Measurements from ENCODE around the gene TSHZ3. TPM values are rescaled to one million over a fixed set of nuclear protein-coding genes. Genes with fewer than 3 reads are reported as not detected.

Gene TSHZ3
- total RNA-seq, 4 donors from 2014 or later: 1.6 to 4.0 (median 3.5) TPM

GRCh38 chr19:31257025-31257424, 92.2 kb downstream of the TSHZ3 start:
- 91 to 98% methylated on average over 9 of the region's 9 CpGs for WGBS, 2 donors
- intact Hi-C loops (cut with DNase I; ENCODE audit: low total_unique reads): no loop called here
- DNase-seq (ENCODE audit: low spot score in 2 of 2): no peak
- no peak overlapping the region for H3K4me3 ChIP-seq (ENCODE audit: low read depth, poor library complexity, severe bottlenecking)
- no peak for TF ChIP-seq CTCF (IDR thresholded peaks at IDR 0.05)
- TF ChIP-seq POLR2A (IDR thresholded peaks at IDR 0.05): no peak

- TF ChIP-seq POLR2A (IDR thresholded peaks at IDR 0.05) (no peak), CTCF (IDR thresholded peaks at IDR 0.05) (no peak)
- DNase-seq (ENCODE audit: low spot score in 2 of 2): no peak
- WGBS, 2 donors: 86 to 95% methylated on average over 8 of the region's 8 CpGs
- no peak overlapping the region for H3K4me3 ChIP-seq (ENCODE audit: low read depth, poor library complexity, severe bottlenecking)
- intact Hi-C loops (cut with DNase I; ENCODE audit: low total_unique reads): no loop called here
Measured at GRCh38 chr19:31256593-31256960, 92.7 kb downstream of the TSHZ3 start.

DNA sequence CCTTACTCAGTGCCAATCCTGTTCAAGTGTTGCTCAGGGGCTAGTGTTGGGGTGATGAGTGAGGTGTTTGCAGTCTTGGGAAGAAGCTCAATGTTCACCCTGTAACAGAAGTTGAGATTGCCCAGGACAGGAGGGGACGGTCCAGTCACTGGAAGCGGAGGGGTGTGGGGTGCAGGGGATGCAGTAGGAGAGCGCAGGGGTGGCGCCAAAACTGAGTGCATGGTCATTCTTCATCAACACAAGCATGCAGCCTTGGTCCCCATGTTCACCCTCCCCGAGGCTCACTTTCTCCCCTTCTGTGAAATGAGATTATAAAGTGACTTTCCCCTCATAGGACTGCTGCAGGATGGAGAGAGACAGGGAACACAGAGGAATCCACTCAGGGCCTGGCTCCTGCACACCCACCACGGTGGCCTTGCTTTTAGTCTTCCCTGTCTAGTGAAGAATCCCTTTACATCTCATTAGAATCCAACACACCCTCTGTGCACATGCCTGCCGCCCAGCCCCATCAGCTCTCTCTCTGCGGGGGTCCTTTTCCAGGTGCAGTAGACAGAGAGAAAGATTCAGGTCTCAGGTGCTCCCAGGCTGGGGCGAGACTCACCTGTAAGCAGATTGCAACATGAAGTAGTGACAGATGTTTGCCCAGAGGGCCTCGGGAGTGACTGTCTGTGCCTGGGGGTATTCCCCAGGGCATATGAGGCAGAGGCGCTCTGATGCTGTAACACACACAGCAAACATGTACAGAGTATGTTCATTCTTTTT, 93.2 kb downstream of the TSHZ3 start:
- intact Hi-C loops (cut with DNase I; ENCODE audit: low total_unique reads): no loop called here
- WGBS, 2 donors: 87 to 88% methylated on average over 11 of the region's 11 CpGs
- TF ChIP-seq POLR2A (IDR thresholded peaks at IDR 0.05) (no peak), CTCF (IDR thresholded peaks at IDR 0.05) (no peak)
- DNase-seq (ENCODE audit: low spot score in 2 of 2): no peak
- no peak overlapping the region for H3K4me3 ChIP-seq (ENCODE audit: low read depth, poor library complexity, severe bottlenecking)

DNA sequence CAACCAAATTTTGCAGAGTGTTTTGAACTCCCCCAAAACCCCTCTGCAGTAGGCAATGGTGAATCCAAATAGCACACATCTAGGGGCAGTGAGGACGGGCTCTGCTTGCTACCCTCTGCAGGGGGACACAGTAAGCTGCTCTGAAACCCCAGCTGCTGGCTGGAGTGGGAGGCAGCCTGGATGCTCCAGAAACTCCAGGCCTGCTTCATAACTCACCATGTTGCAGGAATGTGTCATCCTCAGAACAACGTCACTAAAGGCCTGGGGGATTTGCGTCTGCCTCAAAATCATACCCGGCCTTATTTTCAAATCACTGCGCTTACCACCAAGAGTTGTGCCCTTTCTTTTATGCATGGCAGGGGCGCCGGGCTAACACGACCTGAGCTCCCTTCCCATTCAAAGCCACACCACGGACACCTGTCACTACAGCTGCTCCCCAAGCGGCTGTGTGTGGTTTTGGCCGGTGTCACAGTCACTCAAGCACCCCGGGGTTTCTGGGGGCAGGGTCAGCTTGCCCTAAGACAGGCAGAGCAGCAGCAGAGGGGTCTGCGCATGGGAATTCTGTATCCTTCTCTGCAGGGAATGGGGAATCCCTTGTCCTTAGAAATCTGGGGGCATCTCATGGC, 93.9 kb downstream of the TSHZ3 start:
- H3K4me3 ChIP-seq (ENCODE audit: low read depth, poor library complexity, severe bottlenecking): no peak overlapping the region
- TF ChIP-seq POLR2A (IDR thresholded peaks at IDR 0.05): no peak
- no peak for TF ChIP-seq CTCF (IDR thresholded peaks at IDR 0.05)
- intact Hi-C loops (cut with DNase I; ENCODE audit: low total_unique reads): no loop called here
- DNase-seq (ENCODE audit: low spot score in 2 of 2): no peak
- 87 to 94% methylated on average over 13 of the region's 13 CpGs for WGBS, 2 donors

DNA sequence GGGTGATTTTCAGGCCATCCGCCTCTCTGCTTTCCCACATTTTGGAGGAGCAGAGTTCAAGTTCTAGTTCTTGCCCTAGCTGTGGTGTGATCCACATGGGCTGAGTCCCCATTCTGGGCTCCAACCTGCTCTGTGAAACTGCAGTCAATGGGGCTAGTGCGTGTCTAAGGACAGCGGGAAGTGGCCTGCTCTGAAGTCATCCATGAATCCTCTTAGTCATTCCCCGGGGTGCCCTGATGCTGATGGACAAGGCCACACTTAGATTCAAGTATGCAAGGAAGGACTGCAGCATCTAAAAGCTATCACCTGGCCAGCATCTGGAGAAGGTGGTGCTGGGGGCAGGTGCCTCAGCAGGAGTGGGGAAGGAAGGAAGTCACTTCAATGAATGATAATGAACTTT, 94.6 kb downstream of the TSHZ3 start:
- intact Hi-C loops (cut with DNase I; ENCODE audit: low total_unique reads): no loop called here
- 73 to 82% methylated on average over 4 of the region's 4 CpGs for WGBS, 2 donors
- TF ChIP-seq POLR2A (IDR thresholded peaks at IDR 0.05) (no peak), CTCF (IDR thresholded peaks at IDR 0.05) (no peak)
- no peak overlapping the region for H3K4me3 ChIP-seq (ENCODE audit: low read depth, poor library complexity, severe bottlenecking)
- DNase-seq (ENCODE audit: low spot score in 2 of 2): no peak

Measured in lower leg skin (tissue), 4 donors.